ENCODE results near the gene GET4. TPM values are rescaled to one million over a fixed set of nuclear protein-coding genes. Genes with fewer than 3 reads are reported as not detected.

Gene GET4
- total RNA-seq, 4 donors from 2014 or later: 24.6 to 40.8 (median 30.0) TPM

DNA sequence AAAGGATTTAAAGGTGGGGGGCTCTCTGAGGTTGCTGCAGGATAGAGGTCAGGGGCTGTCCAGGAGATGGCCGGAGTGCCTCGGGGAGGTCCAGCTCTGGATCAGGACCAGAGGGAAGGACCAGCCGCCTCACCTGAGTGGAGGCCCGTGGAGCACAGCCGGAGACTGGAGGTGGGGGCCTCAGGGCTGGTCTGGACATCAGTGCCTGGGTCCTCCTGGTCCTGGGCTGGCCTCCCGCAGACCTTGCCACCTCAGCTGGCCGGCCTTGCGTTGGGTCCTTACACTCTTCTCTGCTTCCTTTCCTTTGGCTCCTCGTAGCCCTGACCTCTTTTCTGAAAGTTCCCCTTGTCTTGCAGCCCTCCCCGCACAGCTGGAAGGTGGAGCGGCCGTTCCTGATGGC lies 42.1 kb upstream of the GET4 start:
- peaks cover 80 to 84% of the 10 kb centered on the region in 2 donors for H3K4me1 ChIP-seq
- no peaks in the 10 kb centered on the region for H3K27me3 ChIP-seq
- TF ChIP-seq POLR2A (IDR thresholded peaks at IDR 0.05): no peak
- TF ChIP-seq, protein P1, sequence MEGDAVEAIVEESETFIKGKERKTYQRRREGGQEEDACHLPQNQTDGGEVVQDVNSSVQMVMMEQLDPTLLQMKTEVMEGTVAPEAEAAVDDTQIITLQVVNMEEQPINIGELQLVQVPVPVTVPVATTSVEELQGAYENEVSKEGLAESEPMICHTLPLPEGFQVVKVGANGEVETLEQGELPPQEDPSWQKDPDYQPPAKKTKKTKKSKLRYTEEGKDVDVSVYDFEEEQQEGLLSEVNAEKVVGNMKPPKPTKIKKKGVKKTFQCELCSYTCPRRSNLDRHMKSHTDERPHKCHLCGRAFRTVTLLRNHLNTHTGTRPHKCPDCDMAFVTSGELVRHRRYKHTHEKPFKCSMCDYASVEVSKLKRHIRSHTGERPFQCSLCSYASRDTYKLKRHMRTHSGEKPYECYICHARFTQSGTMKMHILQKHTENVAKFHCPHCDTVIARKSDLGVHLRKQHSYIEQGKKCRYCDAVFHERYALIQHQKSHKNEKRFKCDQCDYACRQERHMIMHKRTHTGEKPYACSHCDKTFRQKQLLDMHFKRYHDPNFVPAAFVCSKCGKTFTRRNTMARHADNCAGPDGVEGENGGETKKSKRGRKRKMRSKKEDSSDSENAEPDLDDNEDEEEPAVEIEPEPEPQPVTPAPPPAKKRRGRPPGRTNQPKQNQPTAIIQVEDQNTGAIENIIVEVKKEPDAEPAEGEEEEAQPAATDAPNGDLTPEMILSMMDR (IDR thresholded peaks at IDR 0.05 in 4 of 5, conservative IDR thresholded peaks at IDR 0.05 in 1 of 5): no peak
- in situ Hi-C loops (cut with MboI; ENCODE audit: low sequenced_read_pairs in 4 of 4) (no loop called here), intact Hi-C loops (cut with DNase I; ENCODE audit: low total_unique reads) (no loop called here)
- DNase-seq (no peak), ATAC-seq (no peak)
- H3K9me3 ChIP-seq: no peaks in the 10 kb centered on the region
- H3K36me3 ChIP-seq: peaks cover 0 to 7% of the 10 kb centered on the region in 2 donors
- H3K4me3 ChIP-seq: no peak overlapping the region
- H3K27ac ChIP-seq: peak overlapping the region; percentile 91 to 96 (median 94)

DNA sequence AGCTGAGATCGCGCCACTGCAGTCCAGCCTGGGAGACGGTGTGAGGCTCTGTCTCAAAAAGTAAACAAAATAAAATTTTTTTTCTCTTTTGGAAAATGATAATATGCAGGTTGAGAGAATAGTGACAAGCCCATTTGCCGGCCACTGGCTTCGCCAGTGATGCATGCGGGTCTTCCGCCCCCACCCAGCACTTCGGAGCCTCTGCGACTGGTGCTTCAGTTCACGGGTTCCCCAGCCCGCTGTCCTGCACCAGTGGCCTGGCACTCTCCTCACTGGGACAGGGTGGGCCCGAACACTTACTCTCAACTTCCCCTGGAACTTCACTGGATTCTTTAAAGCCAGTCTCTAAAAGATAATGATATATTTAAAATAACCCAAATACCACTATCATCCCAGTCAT lies 41.3 kb upstream of the GET4 start:
- Histone ChIP-seq H3K4me3 (no peak overlapping the region), H3K9me3 (no peaks in the 10 kb centered on the region), H3K27me3 (no peaks in the 10 kb centered on the region), H3K27ac (peak overlapping the region; percentile 91 to 96 (median 94)), H3K4me1 (peaks cover 73 to 77% of the 10 kb centered on the region in 2 donors), H3K36me3 (peaks cover 0 to 12% of the 10 kb centered on the region in 2 donors)
- intact Hi-C loops (cut with DNase I; ENCODE audit: low total_unique reads) (loop anchor here (1.0 kb wide), 1 partner anchor 38 kb away; no protein-coding TSS in a partner anchor), in situ Hi-C loops (cut with MboI; ENCODE audit: low sequenced_read_pairs in 4 of 4) (no loop called here)
- DNase-seq (no peak), ATAC-seq (no peak)
- no peak for TF ChIP-seq POLR2A (IDR thresholded peaks at IDR 0.05)
- TF ChIP-seq, protein P1 (IDR thresholded peaks at IDR 0.05 in 4 of 5, conservative IDR thresholded peaks at IDR 0.05 in 1 of 5): no peak

DNA sequence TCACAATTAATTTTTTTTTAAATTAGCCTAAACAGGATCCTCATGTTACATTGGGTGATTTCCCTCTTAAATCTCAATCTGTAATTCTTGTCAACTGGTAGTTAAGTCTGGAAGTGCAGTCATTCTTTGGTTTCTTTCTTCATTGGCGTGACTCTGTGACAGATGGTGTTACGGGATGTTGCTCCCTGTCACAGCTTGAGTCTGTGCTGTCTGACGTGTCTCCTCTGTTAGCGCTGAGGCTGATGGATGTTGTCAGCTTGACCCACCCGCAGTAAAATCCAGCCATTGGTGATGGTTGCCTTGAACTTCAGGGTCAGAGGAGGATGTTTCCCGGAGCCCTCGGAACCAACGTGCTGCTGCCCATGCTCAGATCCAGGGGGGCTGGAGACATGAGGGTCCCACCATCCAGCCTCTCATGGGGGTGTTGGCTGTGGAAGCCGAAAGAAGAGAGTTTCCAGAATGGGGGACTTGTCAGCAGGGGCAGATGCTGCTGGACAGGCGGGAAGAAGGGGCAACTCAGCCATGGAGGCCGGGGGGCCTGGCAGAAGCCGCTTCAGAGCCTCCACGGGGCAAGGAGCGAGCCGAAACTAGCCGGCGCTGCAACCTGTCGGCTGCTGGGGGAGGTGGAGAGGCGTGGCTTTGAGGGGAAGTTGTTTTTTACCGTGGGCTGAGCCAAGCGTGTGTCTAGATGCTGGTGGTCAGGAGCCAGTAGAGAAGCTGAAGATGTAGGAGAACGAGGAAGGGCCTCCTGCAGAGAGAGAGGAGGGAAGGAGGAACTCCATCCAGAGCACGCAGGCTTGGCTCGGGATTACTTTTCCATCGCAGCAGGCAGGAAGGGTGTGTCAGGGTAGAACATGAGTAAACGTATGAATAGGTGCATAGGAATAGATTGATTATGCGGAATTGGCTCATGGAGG lies 40.6 kb upstream of the GET4 start:
- DNase-seq (no peak), ATAC-seq (no peak)
- Histone ChIP-seq H3K27ac (peak overlapping the region; percentile 91 to 96 (median 94)), H3K36me3 (peaks cover 0 to 16% of the 10 kb centered on the region in 2 donors), H3K4me1 (peaks cover 65 to 69% of the 10 kb centered on the region in 2 donors), H3K4me3 (no peak overlapping the region), H3K27me3 (no peaks in the 10 kb centered on the region), H3K9me3 (no peaks in the 10 kb centered on the region)
- in situ Hi-C loops (cut with MboI; ENCODE audit: low sequenced_read_pairs in 4 of 4): no loop called here
- TF ChIP-seq, protein P1 (IDR thresholded peaks at IDR 0.05 in 4 of 5, conservative IDR thresholded peaks at IDR 0.05 in 1 of 5): no peak
- TF ChIP-seq POLR2A (IDR thresholded peaks at IDR 0.05): no peak
- intact Hi-C loops (cut with DNase I; ENCODE audit: low total_unique reads): loop anchor here (1.0 kb wide), 1 partner anchor 38 kb away; no protein-coding TSS in a partner anchor

DNA sequence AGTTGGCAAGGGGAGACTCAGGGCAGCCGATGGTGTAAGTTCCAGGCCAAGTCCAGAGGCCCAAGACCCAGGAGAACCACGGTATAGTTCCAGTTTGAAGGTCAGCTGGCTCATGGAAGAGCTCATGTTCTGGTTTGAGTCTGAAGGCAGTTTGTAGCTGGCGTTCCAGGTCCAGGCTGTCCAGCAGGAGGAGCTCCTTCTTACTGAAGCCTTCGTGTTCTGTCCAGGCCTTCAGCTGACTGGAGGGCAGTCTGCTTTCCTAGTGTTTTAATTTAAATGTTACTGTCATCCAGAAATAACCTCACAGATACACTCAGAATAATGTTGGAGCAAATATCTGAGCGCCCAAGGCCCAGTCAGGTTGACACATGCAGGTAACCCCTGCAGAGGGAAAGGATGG lies 39.9 kb upstream of the GET4 start:
- Histone ChIP-seq H3K36me3 (peaks cover 0 to 16% of the 10 kb centered on the region in 2 donors), H3K9me3 (no peaks in the 10 kb centered on the region), H3K27ac (peak overlapping the region; percentile 91 to 96 (median 94)), H3K27me3 (no peaks in the 10 kb centered on the region), H3K4me1 (peaks cover 59 to 62% of the 10 kb centered on the region in 2 donors), H3K4me3 (no peak overlapping the region)
- TF ChIP-seq, protein P1 (IDR thresholded peaks at IDR 0.05 in 4 of 5, conservative IDR thresholded peaks at IDR 0.05 in 1 of 5): peak; percentile 23 to 56 (median 45)
- no peak for TF ChIP-seq POLR2A (IDR thresholded peaks at IDR 0.05)
- DNase-seq (peak in 1 of 2 donors; percentile 69), ATAC-seq (peak in 1 of 2 donors; percentile 57)
- intact Hi-C loops (cut with DNase I; ENCODE audit: low total_unique reads): no loop called here
- in situ Hi-C loops (cut with MboI; ENCODE audit: low sequenced_read_pairs in 4 of 4): no loop called here
